Measurements from ENCODE around the gene TBC1D9B.

The TBC1D9B gene

GRCh38 chr5:179868541-179868940 is 39.2 kb downstream of the TBC1D9B start:
- no peak for DNase-seq

- DNase-seq, result no peak
These were observed 40.2 kb downstream of the TBC1D9B start for GRCh38 chr5:179867476-179867875.

GRCh38 chr5:179867079-179867465 is 40.6 kb downstream of the TBC1D9B start:
- DNase-seq, result no peak

GRCh38 chr5:179866241-179867078 is 41.2 kb downstream of the TBC1D9B start:
- no peak for DNase-seq

- DNase-seq, result no peak
These were observed 42.0 kb downstream of the TBC1D9B start for GRCh38 chr5:179865491-179866240.

GRCh38 chr5:179864686-179865085 is 43.0 kb downstream of the TBC1D9B start:
- DNase-seq, result no peak

- DNase-seq, result no peak
These were observed 44.1 kb downstream of the TBC1D9B start for GRCh38 chr5:179863449-179864085.

- DNase-seq, result no peak
These were observed 44.8 kb downstream of the TBC1D9B start for GRCh38 chr5:179862891-179863290.

- no peak for DNase-seq
These were observed 45.4 kb downstream of the TBC1D9B start for GRCh38 chr5:179862296-179862695.

- DNase-seq, result no peak
These were observed 47.4 kb downstream of the TBC1D9B start for GRCh38 chr5:179860301-179860700.

GRCh38 chr5:179858586-179859427 is 48.9 kb downstream of the TBC1D9B start, which contains the start of gene MRNIP:
Gene MRNIP, minus strand, starts transcription at chr5:179858817. Its CDS starts 21 bp downstream, at chr5:179858796.
- peak; percentile 90 for DNase-seq

- peak; percentile 5 for DNase-seq
These were observed 49.5 kb downstream of the TBC1D9B start for GRCh38 chr5:179858241-179858585.

- no peak for DNase-seq
These were observed 53.3 kb downstream of the TBC1D9B start for GRCh38 chr5:179854356-179854755.

- DNase-seq, result no peak
These were observed 54.6 kb downstream of the TBC1D9B start for GRCh38 chr5:179852993-179853547.

- DNase-seq, result no peak
These were observed 66.1 kb downstream of the TBC1D9B start for GRCh38 chr5:179841621-179842020.

GRCh38 chr5:179840766-179841165 is 66.9 kb downstream of the TBC1D9B start:
- no peak for DNase-seq

- DNase-seq, result no peak
These were observed 67.4 kb downstream of the TBC1D9B start for GRCh38 chr5:179840321-179840720.

- DNase-seq, result no peak
These were observed 68.1 kb downstream of the TBC1D9B start for GRCh38 chr5:179839328-179840256.

- DNase-seq, result no peak
These were observed 70.4 kb downstream of the TBC1D9B start for GRCh38 chr5:179837076-179838011.
